ENCODE data around the gene HSPA12B.

- no peak for TF ChIP-seq RAD21 (conservative IDR thresholded peaks at IDR 0.05 in 1 of 2, IDR thresholded peaks at IDR 0.05 in 1 of 2)
- TF ChIP-seq KDM5A (IDR thresholded peaks at IDR 0.05), result no peak
- no peak for TF ChIP-seq POLR2A (IDR thresholded peaks at IDR 0.05; ENCODE audit: low read length)
- no peak for TF ChIP-seq EP300 (IDR thresholded peaks at IDR 0.05)
- no peak for TF ChIP-seq JUN (IDR thresholded peaks at IDR 0.05)
- TF ChIP-seq RFX5 (IDR thresholded peaks at IDR 0.05), result no peak
Measured at GRCh38 chr20:3744806-3745685, 12.6 kb downstream of the HSPA12B start.
